ENCODE measurements around the gene GPD1.

GPD1 gene

DNA sequence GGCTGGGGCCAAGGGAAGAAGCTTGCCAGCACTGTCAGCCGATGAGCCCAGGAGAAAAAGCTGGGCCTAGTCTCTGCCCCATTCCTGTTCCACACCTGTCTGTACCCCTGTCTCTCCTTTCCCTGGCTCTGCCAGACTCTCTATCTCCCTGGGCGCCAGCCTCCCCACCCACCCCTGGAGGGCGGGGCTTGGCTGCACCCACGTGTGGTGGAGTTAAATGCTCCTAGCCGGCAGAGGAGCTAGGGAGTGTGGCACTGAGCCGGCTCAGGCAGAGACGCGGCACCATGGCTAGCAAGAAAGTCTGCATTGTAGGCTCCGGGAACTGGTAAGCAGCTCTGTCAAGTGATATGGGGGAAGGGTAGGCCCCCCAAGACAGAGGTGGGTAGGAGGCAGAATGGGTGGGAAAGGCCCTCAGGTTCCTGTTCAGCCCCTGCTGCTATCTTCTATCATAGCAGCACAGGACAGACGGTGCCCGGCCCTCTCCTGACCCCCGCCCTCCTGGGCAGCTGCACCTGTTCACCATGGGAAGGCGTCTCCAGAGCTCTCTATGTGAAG, at the start of gene GPD1:
Gene GPD1, plus strand, starts transcription at position 242 of the 555 bp plus-strand sequence. Its CDS starts 43 bp downstream, at position 285.
- no peak for DNase-seq (ENCODE audit: low read depth)

DNA sequence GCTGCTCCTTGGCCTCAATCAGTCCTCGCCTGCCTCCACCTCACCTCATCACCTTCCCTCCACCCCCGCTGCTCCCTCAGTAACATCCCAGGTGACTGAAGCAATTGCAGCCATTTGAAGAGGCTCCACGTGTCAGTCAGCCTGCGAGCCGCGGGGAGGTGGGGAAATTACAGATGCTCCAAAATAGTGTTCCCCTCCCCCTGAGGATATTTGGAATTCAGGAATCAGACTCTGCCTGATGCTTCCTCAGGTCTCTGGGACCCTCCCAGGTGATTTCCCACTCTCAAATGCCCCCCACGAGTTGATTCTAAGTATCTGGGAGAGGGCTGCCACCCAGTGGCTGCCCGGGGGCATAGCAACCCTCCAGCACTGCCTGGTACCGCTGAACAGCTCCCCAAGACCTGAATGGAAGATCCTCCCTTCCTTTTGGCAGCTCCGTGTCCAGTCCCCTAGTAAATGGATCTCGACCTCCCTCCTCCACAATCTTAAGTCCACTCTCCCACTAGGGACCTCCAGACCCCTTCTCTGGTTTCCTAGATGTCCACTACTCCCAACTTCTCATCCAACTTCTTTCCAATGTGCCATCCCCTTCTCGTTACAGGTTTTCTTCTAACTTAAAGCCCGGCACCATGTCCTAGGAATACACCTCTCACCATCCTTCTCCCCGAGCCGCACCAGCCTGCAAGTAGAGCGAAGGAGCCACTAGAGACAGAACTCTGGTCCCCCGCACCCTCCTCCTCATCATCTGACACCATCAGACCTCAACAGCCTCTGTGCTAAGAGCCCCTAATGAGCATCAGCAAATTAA, 47.8 kb upstream of the GPD1 start:
- no peak for DNase-seq (ENCODE audit: low read depth)

GRCh38 chr12:50056639-50056976, 47.2 kb upstream of the GPD1 start:
- DNase-seq (ENCODE audit: low read depth), result no peak

- DNase-seq (ENCODE audit: low read depth), result no peak
Observed at GRCh38 chr12:50057000-50057841, 46.6 kb upstream of the GPD1 start, which contains the start of gene ASIC1. Gene ASIC1 (plus strand): TSS chr12:50057596. CDS start chr12:50058767, 1,171 bp downstream.

GRCh38 chr12:50057896-50058670, 45.7 kb upstream of the GPD1 start:
- no peak for DNase-seq (ENCODE audit: low read depth)

GRCh38 chr12:50058743-50059312, 45.0 kb upstream of the GPD1 start:
- DNase-seq (ENCODE audit: low read depth), result no peak

GRCh38 chr12:50059440-50060119, 44.2 kb upstream of the GPD1 start:
- DNase-seq (ENCODE audit: low read depth), result no peak

GRCh38 chr12:50060120-50060468, 43.7 kb upstream of the GPD1 start:
- no peak for DNase-seq (ENCODE audit: low read depth)

- no peak for DNase-seq (ENCODE audit: low read depth)
Observed at GRCh38 chr12:50061171-50061570, 42.6 kb upstream of the GPD1 start.

DNA sequence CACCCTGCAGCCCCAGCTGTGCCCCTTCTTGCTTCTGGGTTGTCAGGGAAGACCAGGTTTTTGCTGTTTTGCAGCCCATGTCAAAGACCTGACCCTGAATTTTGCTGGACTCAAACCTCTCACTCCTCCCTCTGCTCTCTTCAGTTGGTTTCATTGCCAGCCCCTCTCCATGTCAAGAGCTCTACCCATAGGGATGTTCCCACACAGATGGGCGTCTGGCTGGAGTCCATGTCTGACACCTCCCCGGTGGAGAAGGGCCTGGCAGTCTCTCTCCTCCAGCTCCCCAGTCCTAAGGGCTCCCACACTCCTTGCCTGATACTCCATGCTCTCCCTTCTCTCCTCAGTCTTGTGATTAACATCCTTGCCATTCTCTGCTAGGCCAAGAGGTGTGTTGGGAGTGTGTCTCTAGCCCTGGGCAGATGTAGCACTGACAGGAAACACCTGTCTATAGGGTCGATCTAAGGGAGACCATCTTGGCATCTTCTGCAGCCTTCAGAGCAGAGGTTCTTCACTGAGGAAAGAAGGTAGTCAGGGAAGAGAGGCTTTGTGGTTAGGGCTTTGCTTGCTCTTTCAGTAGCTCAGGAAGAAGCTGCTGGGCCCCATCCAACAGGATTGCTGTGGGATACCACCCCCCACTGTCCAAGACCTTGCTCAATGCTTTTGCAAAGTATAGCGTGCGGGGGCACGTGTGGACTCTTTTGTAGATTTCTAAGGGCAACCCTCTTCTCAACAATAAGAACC, 41.7 kb upstream of the GPD1 start:
- DNase-seq (ENCODE audit: low read depth), result no peak

DNA sequence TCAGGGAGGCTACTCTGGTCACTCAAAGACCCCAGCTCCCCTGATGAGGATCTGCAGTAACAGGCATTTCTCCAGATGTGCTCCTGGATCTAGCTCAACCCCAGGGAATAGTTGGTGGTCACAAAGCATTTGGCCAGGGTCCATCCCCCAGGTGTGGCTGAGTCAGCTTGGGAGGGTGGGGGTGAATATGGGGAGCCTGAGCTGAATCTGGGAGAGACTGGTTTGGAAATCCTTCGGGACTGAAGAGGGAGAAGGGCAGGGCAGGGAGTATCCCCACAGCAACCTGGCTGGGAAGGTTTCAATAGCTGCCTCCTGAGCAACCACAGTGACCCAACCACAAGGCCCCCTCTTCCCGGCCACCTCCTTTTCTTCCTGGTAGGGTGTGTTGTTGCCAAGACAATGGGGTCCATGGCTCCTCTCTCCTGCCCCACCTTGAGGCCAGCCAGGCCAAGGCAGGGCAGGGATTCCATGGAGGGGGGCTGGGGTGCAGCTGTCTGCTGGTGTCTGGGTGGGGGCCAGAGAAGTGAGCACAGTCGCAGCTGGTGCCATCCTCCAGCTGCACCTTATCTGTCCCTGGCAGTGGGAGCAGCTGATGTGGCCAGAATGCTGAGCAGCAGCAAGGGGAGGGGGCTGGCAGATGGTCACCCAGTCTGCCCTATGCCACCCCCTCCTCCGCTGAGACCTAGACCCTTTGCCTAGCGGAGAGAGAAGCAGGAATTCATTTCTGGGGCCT, 40.9 kb upstream of the GPD1 start:
- DNase-seq (ENCODE audit: low read depth), result no peak

- DNase-seq (ENCODE audit: low read depth), result no peak
Observed at GRCh38 chr12:50065726-50066310, 38.0 kb upstream of the GPD1 start.

GRCh38 chr12:50066402-50066801, 37.4 kb upstream of the GPD1 start:
- DNase-seq (ENCODE audit: low read depth), result peak; percentile 56

DNA sequence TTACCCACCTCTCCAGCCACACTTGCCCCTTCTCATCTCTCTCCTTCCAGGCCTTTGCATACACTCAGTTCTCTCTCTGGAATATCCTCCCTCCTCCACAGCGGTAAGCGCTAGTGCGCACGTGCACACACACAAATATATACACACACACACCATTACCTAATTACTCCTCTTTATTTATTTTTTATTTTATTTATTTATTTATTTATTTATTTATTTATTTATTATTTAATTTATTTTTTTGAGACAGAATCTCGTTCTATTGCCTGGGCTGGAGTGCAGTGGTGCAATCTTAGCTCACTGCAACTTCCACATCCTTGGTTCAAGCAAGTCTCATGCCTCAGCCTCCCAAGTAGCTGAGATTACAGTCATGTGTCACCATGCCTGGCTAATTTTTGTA, 34.7 kb upstream of the GPD1 start:
- DNase-seq (ENCODE audit: low read depth), result no peak

GRCh38 chr12:50069539-50069938, 34.3 kb upstream of the GPD1 start:
- DNase-seq (ENCODE audit: low read depth), result no peak

DNA sequence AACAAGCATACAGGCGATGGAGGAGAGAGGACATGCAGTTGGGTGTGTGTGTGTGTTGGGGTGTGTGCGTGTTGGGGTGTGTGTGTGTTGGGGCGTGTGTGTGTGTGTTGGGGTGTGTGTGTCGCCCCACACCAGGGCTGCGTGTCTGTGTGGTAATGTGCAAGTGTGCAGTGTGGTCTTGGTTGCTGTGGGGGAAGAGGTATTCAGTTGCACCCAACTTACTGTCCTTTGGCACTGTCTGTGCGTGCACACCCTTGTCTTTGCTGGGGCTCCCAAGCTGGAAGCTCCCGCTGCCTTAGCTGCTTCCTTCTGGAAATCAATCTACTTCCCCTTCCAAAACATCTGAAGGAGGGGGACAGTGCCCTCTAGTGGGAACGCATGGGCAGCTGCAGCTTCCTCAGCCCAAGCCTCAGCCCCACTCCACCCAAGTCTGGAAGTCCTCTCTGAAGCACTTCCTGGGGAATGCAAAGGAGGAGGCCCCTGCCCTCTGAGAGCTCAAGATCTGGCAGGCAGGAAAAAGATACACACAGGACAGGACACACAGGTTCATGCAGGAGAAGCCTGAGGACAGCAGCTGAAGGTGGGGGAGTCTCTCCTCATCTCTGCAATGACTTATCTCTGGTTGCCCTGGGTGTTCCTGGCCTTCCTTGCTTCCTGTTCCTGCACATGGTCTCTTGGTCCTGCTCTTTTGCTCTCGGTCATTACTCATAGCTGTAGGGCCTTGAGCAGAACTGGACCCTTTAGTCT, 33.3 kb upstream of the GPD1 start:
- DNase-seq (ENCODE audit: low read depth), result peak; percentile 44

DNA sequence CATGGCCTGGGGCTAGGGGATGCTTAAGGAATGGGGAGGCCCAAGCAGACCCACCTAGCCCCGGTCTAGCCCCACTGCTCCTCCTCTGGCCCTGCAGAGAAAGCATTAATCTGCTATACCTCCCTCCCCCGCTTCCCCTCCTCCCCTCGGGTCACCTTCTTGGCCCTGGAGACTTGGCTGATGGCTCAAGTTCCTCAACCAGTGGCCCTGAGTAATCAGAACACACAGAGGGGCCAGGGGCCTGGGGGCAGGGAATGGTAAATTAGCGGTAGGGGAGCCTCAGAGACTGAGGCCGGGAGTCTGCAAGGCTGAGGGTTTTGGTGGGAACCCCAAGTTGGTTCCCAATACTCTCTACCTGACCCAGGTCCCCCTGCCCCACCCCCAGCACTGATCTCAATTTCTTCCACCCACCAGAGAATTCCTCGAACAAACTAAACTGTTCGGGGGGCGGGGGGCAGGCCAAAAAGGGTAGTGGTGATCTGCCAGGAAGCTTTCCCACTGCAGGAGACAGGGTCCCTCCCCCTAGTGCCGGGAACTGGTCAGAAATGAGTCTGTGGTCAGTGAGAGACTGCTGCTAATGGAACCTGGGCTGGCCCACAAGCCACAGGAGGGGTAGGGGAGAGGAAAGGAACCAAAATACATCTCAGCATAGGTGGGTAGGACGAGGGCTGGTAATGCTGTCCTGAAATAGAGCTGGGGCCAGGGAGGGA, 31.5 kb upstream of the GPD1 start:
- no peak for DNase-seq (ENCODE audit: low read depth)

DNA sequence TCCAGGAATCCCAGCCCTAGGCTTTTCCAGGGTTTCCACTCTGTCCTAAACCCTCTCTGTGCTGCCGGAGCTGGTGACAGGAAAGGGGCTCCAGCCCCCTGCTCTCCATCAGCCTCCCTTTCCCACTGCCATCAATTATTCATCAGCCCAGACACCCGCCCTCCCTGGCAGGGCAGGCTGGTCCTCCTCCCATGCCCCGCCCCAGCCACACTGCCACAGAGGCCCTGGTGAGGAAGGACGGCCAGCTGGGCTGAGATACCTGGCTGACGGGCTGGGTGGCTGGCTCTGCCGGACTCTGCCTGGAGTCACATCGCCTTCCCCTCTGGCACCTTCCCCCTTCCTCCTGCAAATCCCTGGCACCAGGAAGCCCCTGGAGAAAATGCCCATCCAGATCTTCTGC, 30.6 kb upstream of the GPD1 start:
- DNase-seq (ENCODE audit: low read depth), result no peak

All from non-pigmented ciliary epithelial cell (primary cell).